Neutrophil (primary cell): Measurements from ENCODE around the gene EPHB6.

ENCODE experiments used
- H3K27ac ChIP-seq: fragments of 200-600 bp; sonication (generic); 2 replicates; pipeline ENCODE4 v1.5.1; 2016; ENCODE audit warnings: mild to moderate bottlenecking, moderate library complexity
- H3K27me3 ChIP-seq: fragments of 200-600 bp; sonication (generic); 2 replicates; pipeline ENCODE4 v1.6.0; 2016; ENCODE audit warnings: mild to moderate bottlenecking
- H3K36me3 ChIP-seq: fragments of 200-600 bp; sonication (generic); 2 replicates; pipeline ENCODE4 v1.5.1; 2017
- H3K4me1 ChIP-seq, 2 experiments: fragments of 200-600 bp in 1 of 2; sonication (generic) in 1 of 2; 1 replicate in 1 of 2; 2 replicates in 1 of 2; pipeline versions ENCODE4 v1.5.1 to v1.6.1; 2013 to 2016; ENCODE audit warnings: low read depth in 1 of 2, low read length in 1 of 2, mild to moderate bottlenecking in 1 of 2, moderate library complexity in 1 of 2; ENCODE audit not compliant: control insufficient read depth in 1 of 2, insufficient read depth in 1 of 2
- H3K4me3 ChIP-seq, 2 experiments: fragments of 200-600 bp in 1 of 2; sonication (generic) in 1 of 2; 1 replicate in 1 of 2; 2 replicates in 1 of 2; pipeline ENCODE4 v1.5.1; 2013 to 2016; ENCODE audit warnings: low read depth in 1 of 2, low read length in 1 of 2, mild to moderate bottlenecking in 1 of 2, moderate library complexity in 1 of 2
- H3K9me3 ChIP-seq: fragments of 200-600 bp; sonication (generic); 2 replicates; pipeline ENCODE4 v1.5.1; 2016
- CTCF ChIP-seq: fragments of 200-600 bp; sonication (generic); IDR thresholded peaks from 2 replicates; pipeline ENCODE4 v1.5.1; 2016; ENCODE audit warnings: antibody characterized with exemption

The EPHB6 gene

GRCh38 chr7:142908921-142909890, 54.3 kb downstream of the EPHB6 start:
- H3K27ac ChIP-seq = peak overlapping the region; percentile 36
- peaks cover 7 to 23% of the 10 kb centered on the region in 2 experiments for H3K4me1 ChIP-seq
- no peaks in the 10 kb centered on the region for H3K9me3 ChIP-seq
- H3K27me3 ChIP-seq = no peaks in the 10 kb centered on the region
- no peaks in the 10 kb centered on the region for H3K36me3 ChIP-seq
- TF ChIP-seq CTCF = peak; percentile 43
- no peak overlapping the region for H3K4me3 ChIP-seq

GRCh38 chr7:142910031-142910433, 55.2 kb downstream of the EPHB6 start:
- H3K9me3 ChIP-seq = no peaks in the 10 kb centered on the region

DNA sequence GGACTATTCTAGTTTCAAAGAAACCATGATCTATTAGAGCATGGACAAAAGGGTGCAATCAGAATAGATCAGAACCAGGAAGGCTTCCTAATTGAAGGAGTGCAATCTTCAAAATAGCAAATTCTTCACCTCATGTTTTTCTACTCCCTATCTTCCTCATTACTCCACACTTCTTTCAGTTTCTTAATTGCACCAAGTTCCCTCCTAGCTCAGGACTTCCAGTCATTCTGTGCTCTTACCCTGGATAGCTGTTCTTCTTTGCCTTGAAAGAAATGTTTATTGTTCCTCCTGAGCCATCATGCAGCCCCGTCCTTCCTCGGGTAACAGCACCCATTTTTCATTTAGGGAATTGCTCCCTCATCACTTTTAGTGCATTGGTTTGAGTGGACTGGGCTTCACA, 55.6 kb downstream of the EPHB6 start:
- H3K27me3 ChIP-seq = no peaks in the 10 kb centered on the region
- peak overlapping the region; percentile 52 for H3K27ac ChIP-seq
- TF ChIP-seq CTCF = no peak
- peaks cover 7 to 23% of the 10 kb centered on the region in 2 experiments for H3K4me1 ChIP-seq
- H3K9me3 ChIP-seq = no peaks in the 10 kb centered on the region
- no peak overlapping the region for H3K4me3 ChIP-seq
- H3K36me3 ChIP-seq = no peaks in the 10 kb centered on the region

More at GRCh38 chr7:142910031-142910433, 55.2 kb downstream of the EPHB6 start:
- Histone ChIP-seq H3K4me1 (peaks cover 7 to 23% of the 10 kb centered on the region in 2 experiments), H3K27me3 (no peaks in the 10 kb centered on the region), H3K27ac (peak overlapping the region; percentile 52), H3K4me3 (no peak overlapping the region), H3K36me3 (no peaks in the 10 kb centered on the region)
- no peak for TF ChIP-seq CTCF

- H3K36me3 ChIP-seq = no peaks in the 10 kb centered on the region
- no peak overlapping the region for H3K4me3 ChIP-seq
- no peak for TF ChIP-seq CTCF
- peaks cover 7 to 23% of the 10 kb centered on the region in 2 experiments for H3K4me1 ChIP-seq
- H3K27ac ChIP-seq = no peak overlapping the region
- peaks cover 8% of the 10 kb centered on the region for H3K27me3 ChIP-seq
- no peaks in the 10 kb centered on the region for H3K9me3 ChIP-seq
Measured at GRCh38 chr7:142913051-142913450, 58.2 kb downstream of the EPHB6 start.

DNA sequence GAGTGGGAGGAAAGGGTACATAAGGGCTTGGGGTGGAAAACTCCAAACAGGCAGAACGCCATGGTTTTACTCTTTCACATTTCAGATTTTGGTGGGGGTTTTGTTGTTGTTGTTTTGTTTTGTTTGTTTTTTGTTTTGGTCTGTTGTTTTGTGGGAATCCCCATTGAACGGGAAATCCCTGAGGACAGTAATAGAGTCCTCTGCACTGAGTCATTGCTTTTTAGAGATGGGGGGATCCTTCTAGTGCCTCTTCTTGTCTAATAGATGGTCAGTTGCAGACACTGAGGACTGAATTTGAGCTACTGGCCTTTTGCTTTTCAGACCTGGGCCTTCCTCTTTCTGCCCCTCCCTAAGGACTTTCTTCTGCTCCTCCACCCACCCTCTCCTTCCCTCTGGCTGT, 58.7 kb downstream of the EPHB6 start:
- Histone ChIP-seq H3K4me1 (peaks cover 7 to 23% of the 10 kb centered on the region in 2 experiments), H3K4me3 (no peak overlapping the region), H3K36me3 (no peaks in the 10 kb centered on the region), H3K9me3 (no peaks in the 10 kb centered on the region), H3K27ac (no peak overlapping the region), H3K27me3 (peaks cover 8% of the 10 kb centered on the region)
- no peak for TF ChIP-seq CTCF
